Naive B cell (primary cell): ENCODE results near the gene IMPA2. TPM values are rescaled to one million over a fixed set of nuclear protein-coding genes. Genes with fewer than 3 reads are reported as not detected.

Source experiments
- ATAC-seq, 2 donors: fragments of 150-1000 bp; cut with Tn5 transposase; 2 replicates each; pipeline ENCODE4 v1.10.0; 2021; ENCODE audit warnings: low read depth in 2 of 2, mild to moderate bottlenecking in 2 of 2, moderate library complexity in 2 of 2
- DNase-seq: peaks from one replicate; pipeline ENCODE4 v3.0.0; 2022
- H3K27ac Mint-ChIP-seq, 6 donors: one replicate each; pipeline ENCODE4 v1.8.0; 2020 to 2022; ENCODE audit warnings: mild to moderate bottlenecking in 6 of 6, mixed read lengths in 6 of 6, moderate library complexity in 5 of 6, inconsistent platforms in 2 of 6
- H3K27me3 Mint-ChIP-seq, 3 donors: one replicate each; pipeline ENCODE4 v1.8.0; 2021 to 2022; ENCODE audit warnings: mixed read lengths in 3 of 3, mild to moderate bottlenecking in 1 of 3
- H3K36me3 Mint-ChIP-seq, 2 donors: one replicate each; pipeline ENCODE4 v1.8.0; 2020 to 2022; ENCODE audit warnings: mixed read lengths in 2 of 2, inconsistent platforms in 1 of 2, mild to moderate bottlenecking in 1 of 2
- H3K4me1 Mint-ChIP-seq, 3 donors: one replicate each; pipeline ENCODE4 v1.8.0; 2020 to 2022; ENCODE audit warnings: mixed read lengths in 3 of 3, inconsistent platforms in 1 of 3, mild to moderate bottlenecking in 1 of 3, moderate library complexity in 1 of 3
- H3K4me3 Mint-ChIP-seq, 8 donors: one replicate each; pipeline ENCODE4 v1.8.0; 2020 to 2022; ENCODE audit warnings: mild to moderate bottlenecking in 8 of 8, mixed read lengths in 8 of 8, moderate library complexity in 8 of 8, inconsistent platforms in 2 of 8
- H3K9me3 Mint-ChIP-seq, 7 donors: one replicate each; pipeline ENCODE4 v1.8.0; 2020 to 2022; ENCODE audit warnings: mixed read lengths in 7 of 7, mild to moderate bottlenecking in 5 of 7, inconsistent platforms in 2 of 7, moderate library complexity in 1 of 7
- polyA plus RNA-seq, 6 donors: library from polyadenylated mRNA; unstranded; fragments of 300-500 nt; fragmentation: Illumina TruSeq; gene quantifications; one replicate each; pipeline ENCODE4 v1.2.3, GENCODE V29; 2021; ENCODE audit warnings: low read depth in 6 of 6

Gene IMPA2
- polyA plus RNA-seq, 6 donors from 2014 or later = 9.9 to 18.6 (median 13.0) TPM

GRCh38 chr18:12079491-12080237 lies 98.4 kb downstream of the IMPA2 start:
- H3K4me3 Mint-ChIP-seq = no peak overlapping the region
- ATAC-seq (no peak), DNase-seq (no peak)
- H3K36me3 Mint-ChIP-seq = no peaks in the 10 kb centered on the region
- no peak overlapping the region for H3K27ac Mint-ChIP-seq
- H3K4me1 Mint-ChIP-seq = peaks cover 0 to 2% (median 0%) of the 10 kb centered on the region in 3 donors
- no peaks in the 10 kb centered on the region for H3K9me3 Mint-ChIP-seq
- peaks cover 7 to 30% (median 8%) of the 10 kb centered on the region in 3 donors for H3K27me3 Mint-ChIP-seq

Other genes starting within 250 kb of the IMPA2 start
- gene CHMP1B, start 130.1 kb upstream of the IMPA2 start, polyA plus RNA-seq = 100 to 1,000 TPM in 3 of 6 donors, 10 to 100 TPM in 3; 93.4 to 119 (median 101) TPM
- 10 to 100 TPM; 41.2 to 59.4 (median 50.1) TPM for gene MPPE1, start 73.2 kb upstream of the IMPA2 start, polyA plus RNA-seq
- not detected for gene ANKRD62, start 112.3 kb downstream of the IMPA2 start, polyA plus RNA-seq